ENCODE data around the gene MED26. TPM values are rescaled to one million over a fixed set of nuclear protein-coding genes. Genes with fewer than 3 reads are reported as not detected.
A peak's percentile ranks its signal among the peaks of the same experiment; 100 is the strongest.

MED26 gene
- total RNA-seq, 1 experiment from 2014 or later, result 15.6 TPM

DNA sequence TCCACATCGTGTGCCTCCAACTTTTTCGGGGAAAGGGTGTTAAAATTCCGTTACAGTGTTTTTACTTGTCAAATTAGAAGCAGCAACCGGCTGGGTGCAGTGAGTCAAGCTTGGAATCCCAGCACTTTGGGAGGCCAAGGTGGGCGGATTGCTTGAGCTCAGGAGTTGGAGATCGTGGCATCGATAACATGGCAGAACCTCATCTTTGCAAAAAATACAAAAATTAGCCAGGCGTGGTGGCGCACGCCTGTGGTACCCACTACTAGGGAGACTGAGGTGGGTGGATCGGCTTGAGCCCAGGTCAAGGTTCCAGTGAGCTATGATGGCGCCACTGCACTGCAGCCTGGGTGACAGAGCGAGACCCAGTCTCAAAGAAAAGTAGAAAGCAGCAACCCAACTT lies 54.7 kb downstream of the MED26 start:
- Histone ChIP-seq H3K9me3 (ENCODE audit: low read depth, low read length, poor library complexity, severe bottlenecking) (no peaks in the 10 kb centered on the region), H3K4me3 (ENCODE audit: low read depth, low read length, poor library complexity, severe bottlenecking) (peak overlapping the region; percentile 86), H3K27me3 (replicated peaks; ENCODE audit: insufficient read depth, low read depth, low read length, poor library complexity) (no peaks in the 10 kb centered on the region), H3K27ac (ENCODE audit: low read depth, low read length, poor library complexity, severe bottlenecking) (peak overlapping the region; percentile 71), H3K4me1 (ENCODE audit: insufficient read depth, low read length, poor library complexity, severe bottlenecking) (peaks cover 10% of the 10 kb centered on the region), H3K36me3 (ENCODE audit: insufficient read depth, low read length, poor library complexity, severe bottlenecking) (peaks cover 38% of the 10 kb centered on the region)
- no peak for TF ChIP-seq EZH2 (IDR thresholded peaks at IDR 0.05; ENCODE audit: borderline replicate concordance, low read depth, low read length, poor library complexity, severe bottlenecking)
- TF ChIP-seq, protein P1, sequence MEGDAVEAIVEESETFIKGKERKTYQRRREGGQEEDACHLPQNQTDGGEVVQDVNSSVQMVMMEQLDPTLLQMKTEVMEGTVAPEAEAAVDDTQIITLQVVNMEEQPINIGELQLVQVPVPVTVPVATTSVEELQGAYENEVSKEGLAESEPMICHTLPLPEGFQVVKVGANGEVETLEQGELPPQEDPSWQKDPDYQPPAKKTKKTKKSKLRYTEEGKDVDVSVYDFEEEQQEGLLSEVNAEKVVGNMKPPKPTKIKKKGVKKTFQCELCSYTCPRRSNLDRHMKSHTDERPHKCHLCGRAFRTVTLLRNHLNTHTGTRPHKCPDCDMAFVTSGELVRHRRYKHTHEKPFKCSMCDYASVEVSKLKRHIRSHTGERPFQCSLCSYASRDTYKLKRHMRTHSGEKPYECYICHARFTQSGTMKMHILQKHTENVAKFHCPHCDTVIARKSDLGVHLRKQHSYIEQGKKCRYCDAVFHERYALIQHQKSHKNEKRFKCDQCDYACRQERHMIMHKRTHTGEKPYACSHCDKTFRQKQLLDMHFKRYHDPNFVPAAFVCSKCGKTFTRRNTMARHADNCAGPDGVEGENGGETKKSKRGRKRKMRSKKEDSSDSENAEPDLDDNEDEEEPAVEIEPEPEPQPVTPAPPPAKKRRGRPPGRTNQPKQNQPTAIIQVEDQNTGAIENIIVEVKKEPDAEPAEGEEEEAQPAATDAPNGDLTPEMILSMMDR (conservative IDR thresholded peaks at IDR 0.05; ENCODE audit: low read depth, low read length), result no peak
- BruUV-seq (replicated peaks), result no TSS peak
- no peak for DNase-seq (ENCODE audit: low spot score)
- intact Hi-C loops (cut with micrococcal nuclease; ENCODE audit: unreplicated experiment), result loop anchor here (5.0 kb wide), 1 partner anchor 54 kb away; the partner anchor contains the start of gene MED26
- ChIA-PET CTCF (no interaction called here), POLR2A (ENCODE audit: low non-redundant PET) (no interaction called here)

DNA sequence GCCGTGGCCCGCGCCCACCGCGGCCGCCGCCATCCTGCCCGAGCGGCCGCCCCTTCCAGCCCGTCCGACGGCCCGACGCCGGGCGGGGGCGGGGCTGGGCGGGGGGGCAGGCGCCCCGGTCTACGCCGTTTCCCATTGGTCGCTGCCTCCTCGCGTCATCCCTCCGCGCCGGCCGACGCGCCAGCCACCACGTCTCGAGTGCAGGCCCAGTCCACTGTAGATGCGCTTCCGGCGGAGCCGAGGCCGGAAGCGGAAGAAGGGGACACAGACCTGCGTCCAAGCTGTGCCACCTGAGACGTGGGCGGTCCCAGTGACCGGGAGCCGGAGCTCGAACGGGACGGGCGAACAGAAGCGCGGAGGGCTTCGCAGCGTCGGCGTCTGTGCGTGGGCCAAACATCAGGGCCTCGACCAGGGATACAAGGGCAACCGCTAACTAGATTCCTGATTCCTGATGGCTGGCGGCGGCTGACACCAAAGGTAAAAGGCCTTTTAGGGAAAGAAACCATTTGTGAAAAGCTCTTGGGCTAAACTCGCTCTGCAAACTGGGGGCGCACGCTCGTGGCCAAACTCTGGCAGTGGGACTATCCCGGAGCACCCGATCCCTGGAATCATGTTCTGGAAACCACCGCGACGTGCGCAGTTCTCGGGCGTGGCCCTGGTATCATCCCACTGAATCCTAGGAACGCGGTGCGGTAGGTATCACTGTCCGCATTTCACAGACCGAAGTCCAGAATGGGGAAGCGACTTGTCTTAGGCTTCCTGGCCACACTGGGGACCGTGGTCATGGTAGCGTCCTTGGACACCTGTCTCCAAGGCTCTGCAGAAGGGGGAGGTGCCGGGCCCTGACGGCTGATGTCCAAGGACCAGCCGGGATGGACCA lies 55.4 kb downstream of the MED26 start, which contains the start of gene SLC35E1:
SLC35E1 (minus strand) TSS at position 84 of the 880 bp plus-strand sequence; CDS start at position 33, 51 bp downstream.
- Histone ChIP-seq H3K27me3 (replicated peaks; ENCODE audit: insufficient read depth, low read depth, low read length, poor library complexity) (no peaks in the 10 kb centered on the region), H3K27ac (ENCODE audit: low read depth, low read length, poor library complexity, severe bottlenecking) (peak within 1 kb of the TSS; percentile 71), H3K36me3 (ENCODE audit: insufficient read depth, low read length, poor library complexity, severe bottlenecking) (peaks cover 39% of the 10 kb centered on the region), H3K4me3 (ENCODE audit: low read depth, low read length, poor library complexity, severe bottlenecking) (peak within 1 kb of the TSS; percentile 86), H3K4me1 (ENCODE audit: insufficient read depth, low read length, poor library complexity, severe bottlenecking) (peaks cover 10% of the 10 kb centered on the region), H3K9me3 (ENCODE audit: low read depth, low read length, poor library complexity, severe bottlenecking) (no peaks in the 10 kb centered on the region)
- CTCF ChIA-PET, result no interaction called here
- POLR2A ChIA-PET (ENCODE audit: low non-redundant PET), result no interaction called here
- BruUV-seq (replicated peaks), result TSS peak; percentile 74
- intact Hi-C loops (cut with micrococcal nuclease; ENCODE audit: unreplicated experiment), result loop anchor here (5.0 kb wide), 1 partner anchor 55 kb away; the partner anchor contains the start of gene MED26
- TF ChIP-seq EZH2 (IDR thresholded peaks at IDR 0.05; ENCODE audit: borderline replicate concordance, low read depth, low read length, poor library complexity, severe bottlenecking), result no peak
- TF ChIP-seq, protein P1 (conservative IDR thresholded peaks at IDR 0.05; ENCODE audit: low read depth, low read length), result no peak
- peak; percentile 97 for DNase-seq (ENCODE audit: low spot score)

DNA sequence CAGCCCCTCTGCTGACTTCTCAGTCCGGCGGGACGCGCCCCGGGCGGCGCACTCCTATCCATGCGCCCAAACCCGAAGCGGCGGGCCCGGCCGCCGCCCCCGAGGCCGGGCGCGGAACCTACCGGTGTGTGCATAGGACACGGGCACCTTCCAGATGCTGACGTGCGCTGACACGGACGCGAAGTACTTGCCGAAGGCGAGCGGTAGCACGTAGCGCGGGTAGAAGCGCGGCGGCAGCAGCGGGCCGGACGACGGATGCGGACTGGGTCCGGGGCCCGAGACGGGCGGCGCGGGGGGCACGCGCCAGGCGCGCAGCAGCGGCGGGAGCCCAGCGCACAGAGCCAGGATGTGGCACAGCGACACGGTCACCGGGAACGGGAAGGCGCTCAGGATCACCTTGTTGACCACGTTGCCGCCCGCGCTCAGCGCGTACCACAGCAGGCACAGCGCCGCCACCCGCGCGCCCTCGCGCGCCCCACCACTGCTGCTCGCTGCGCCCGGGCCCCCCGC lies 56.1 kb downstream of the MED26 start:
- BruUV-seq (replicated peaks), result no TSS peak

More for the DNA sequence above, 56.1 kb downstream of the MED26 start:
- DNase-seq (ENCODE audit: low spot score), result peak; percentile 33
- no peak for TF ChIP-seq EZH2 (IDR thresholded peaks at IDR 0.05; ENCODE audit: borderline replicate concordance, low read depth, low read length, poor library complexity, severe bottlenecking)
- TF ChIP-seq, protein P1 (conservative IDR thresholded peaks at IDR 0.05; ENCODE audit: low read depth, low read length), result no peak
- Histone ChIP-seq H3K9me3 (ENCODE audit: low read depth, low read length, poor library complexity, severe bottlenecking) (no peaks in the 10 kb centered on the region), H3K27ac (ENCODE audit: low read depth, low read length, poor library complexity, severe bottlenecking) (peak overlapping the region; percentile 68), H3K4me3 (ENCODE audit: low read depth, low read length, poor library complexity, severe bottlenecking) (peak overlapping the region; percentile 86), H3K36me3 (ENCODE audit: insufficient read depth, low read length, poor library complexity, severe bottlenecking) (peaks cover 42% of the 10 kb centered on the region), H3K4me1 (ENCODE audit: insufficient read depth, low read length, poor library complexity, severe bottlenecking) (peaks cover 10% of the 10 kb centered on the region), H3K27me3 (replicated peaks; ENCODE audit: insufficient read depth, low read depth, low read length, poor library complexity) (no peaks in the 10 kb centered on the region)
- CTCF ChIA-PET, result no interaction called here
- intact Hi-C loops (cut with micrococcal nuclease; ENCODE audit: unreplicated experiment), result loop anchor here (5.0 kb wide), 1 partner anchor 55 kb away; the partner anchor contains the start of gene MED26
- POLR2A ChIA-PET (ENCODE audit: low non-redundant PET), result no interaction called here

Data from A673 (cell line).